Breast epithelium (tissue), 4 donors: Measurements from ENCODE around the gene CLMN. TPM values are rescaled to one million over a fixed set of nuclear protein-coding genes. Genes with fewer than 3 reads are reported as not detected.
A peak's percentile ranks its signal among the peaks of the same experiment; 100 is the strongest.

Experiments
- DNase-seq, 2 donors: peaks; one replicate each; pipeline ENCODE4 v3.0.0-alpha.2; 2019; ENCODE audit warnings: low spot score in 2 of 2
- H3K27ac ChIP-seq, 2 donors: fragments of 200-600 bp; sonication (generic) in 1 of 2; one replicate each; pipeline ENCODE4 v1.5.1; 2016 to 2019; ENCODE audit warnings: mild to moderate bottlenecking in 1 of 2
- H3K27me3 ChIP-seq, 2 donors: fragments of 200-600 bp; sonication (generic) in 1 of 2; one replicate each; pipeline versions ENCODE4 v1.5.1 to v1.6.0; 2017 to 2019; ENCODE audit warnings: control low read depth in 1 of 2, mild to moderate bottlenecking in 1 of 2
- H3K36me3 ChIP-seq: fragments of 200-600 bp; one replicate; pipeline ENCODE4 v1.5.1; 2019
- H3K4me1 ChIP-seq, 2 donors: fragments of 200-600 bp; sonication (generic); one replicate each; pipeline ENCODE4 v1.5.1; 2016 to 2019; ENCODE audit warnings: control low read depth in 1 of 2
- H3K4me3 ChIP-seq, 3 donors: fragments of 200-600 bp; sonication (generic); 1 replicate in 2 of 3; 2 replicates in 1 of 3; pipeline ENCODE4 v1.5.1; 2016 to 2019; ENCODE audit warnings: mild to moderate bottlenecking in 3 of 3, moderate library complexity in 2 of 3
- H3K9me3 ChIP-seq, 2 donors: fragments of 200-600 bp; sonication (generic) in 1 of 2; one replicate each; pipeline ENCODE4 v1.5.1; 2016 to 2019; ENCODE audit warnings: control low read depth in 1 of 2
- POLR2A ChIP-seq: fragments of 450-650 bp; IDR thresholded peaks from one replicate; pipeline ENCODE4 v1.6.1; 2016; ENCODE audit warnings: antibody characterized with exemption, mild to moderate bottlenecking, moderate library complexity
- POLR2AphosphoS5 ChIP-seq, 3 donors: sonication (generic); formaldehyde crosslinking; IDR thresholded peaks; one replicate each; pipeline ENCODE4 v1.6.1; 2017; ENCODE audit warnings: antibody characterized with exemption in 3 of 3
- intact Hi-C: fragments of 100-400 bp; cut with DNase I; formaldehyde crosslinking; loops from one replicate; pipeline ENCODE4 v1.15.1; 2023; ENCODE audit warnings: low total_unique reads
- total RNA-seq, 3 donors: library from RNA; depleted of rRNA; stranded (reverse); fragments of >200 nt; gene quantifications; one replicate each; pipeline ENCODE4 v1.1.0, GENCODE V29; 2016
- TF ChIP-seq, protein P1 (sequence below), 3 donors: fragments of 450-650 bp; IDR thresholded peaks; one replicate each; pipeline ENCODE4 v1.5.1; 2016 to 2017; ENCODE audit warnings: antibody characterized with exemption in 3 of 3, mild to moderate bottlenecking in 3 of 3, moderate library complexity in 3 of 3

The CLMN gene, protein sequence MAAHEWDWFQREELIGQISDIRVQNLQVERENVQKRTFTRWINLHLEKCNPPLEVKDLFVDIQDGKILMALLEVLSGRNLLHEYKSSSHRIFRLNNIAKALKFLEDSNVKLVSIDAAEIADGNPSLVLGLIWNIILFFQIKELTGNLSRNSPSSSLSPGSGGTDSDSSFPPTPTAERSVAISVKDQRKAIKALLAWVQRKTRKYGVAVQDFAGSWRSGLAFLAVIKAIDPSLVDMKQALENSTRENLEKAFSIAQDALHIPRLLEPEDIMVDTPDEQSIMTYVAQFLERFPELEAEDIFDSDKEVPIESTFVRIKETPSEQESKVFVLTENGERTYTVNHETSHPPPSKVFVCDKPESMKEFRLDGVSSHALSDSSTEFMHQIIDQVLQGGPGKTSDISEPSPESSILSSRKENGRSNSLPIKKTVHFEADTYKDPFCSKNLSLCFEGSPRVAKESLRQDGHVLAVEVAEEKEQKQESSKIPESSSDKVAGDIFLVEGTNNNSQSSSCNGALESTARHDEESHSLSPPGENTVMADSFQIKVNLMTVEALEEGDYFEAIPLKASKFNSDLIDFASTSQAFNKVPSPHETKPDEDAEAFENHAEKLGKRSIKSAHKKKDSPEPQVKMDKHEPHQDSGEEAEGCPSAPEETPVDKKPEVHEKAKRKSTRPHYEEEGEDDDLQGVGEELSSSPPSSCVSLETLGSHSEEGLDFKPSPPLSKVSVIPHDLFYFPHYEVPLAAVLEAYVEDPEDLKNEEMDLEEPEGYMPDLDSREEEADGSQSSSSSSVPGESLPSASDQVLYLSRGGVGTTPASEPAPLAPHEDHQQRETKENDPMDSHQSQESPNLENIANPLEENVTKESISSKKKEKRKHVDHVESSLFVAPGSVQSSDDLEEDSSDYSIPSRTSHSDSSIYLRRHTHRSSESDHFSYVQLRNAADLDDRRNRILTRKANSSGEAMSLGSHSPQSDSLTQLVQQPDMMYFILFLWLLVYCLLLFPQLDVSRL
- 10 to 100 TPM; 23.7 to 73.6 (median 48.5) TPM for total RNA-seq

DNA sequence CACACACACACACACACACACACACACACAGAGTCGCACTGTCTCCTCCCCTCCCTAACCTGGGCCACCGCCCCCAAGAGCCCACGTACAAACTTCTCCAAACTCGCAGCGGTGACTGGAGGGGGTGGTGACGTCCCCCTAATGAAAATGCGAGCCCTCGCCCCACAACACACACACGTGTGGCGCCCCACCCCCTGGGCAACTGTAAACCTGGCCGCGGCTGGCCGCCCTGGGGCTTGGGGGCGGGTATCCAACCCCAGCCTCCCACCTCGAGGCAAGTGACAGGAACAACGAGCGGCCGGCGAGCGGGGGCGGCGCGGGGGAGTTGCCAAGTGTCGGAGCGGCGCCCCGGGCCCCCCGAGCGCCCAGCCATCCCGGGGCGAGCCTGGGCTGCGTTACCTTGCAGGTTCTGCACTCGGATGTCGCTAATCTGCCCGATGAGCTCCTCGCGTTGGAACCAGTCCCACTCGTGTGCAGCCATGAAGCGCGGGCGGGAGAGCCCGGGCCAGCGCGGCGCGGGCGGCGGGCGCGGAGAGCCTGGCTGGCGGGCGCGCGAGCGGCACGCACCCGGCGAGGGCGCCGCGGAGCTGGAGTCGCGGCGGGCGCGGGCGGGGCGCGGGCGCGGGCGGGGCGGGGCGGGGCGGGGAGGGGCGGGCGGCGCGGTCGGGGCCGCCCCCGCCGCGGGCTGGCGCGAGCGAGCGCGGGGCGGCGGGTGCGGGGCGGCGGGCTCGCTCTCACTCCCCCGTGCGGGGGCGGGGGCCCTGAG, at the start of gene CLMN:
CLMN (minus strand) TSS at position 597 of the 766 bp plus-strand sequence; CDS start at position 481, 116 bp downstream.
- H3K4me1 ChIP-seq, result peaks cover 1 to 3% of the 10 kb centered on the region in 2 donors
- H3K27ac ChIP-seq, result peak within 1 kb of the TSS; percentile 92 to 95
- H3K36me3 ChIP-seq, result no peaks in the 10 kb centered on the region
- peak in 1 of 2 donors; percentile 39 for DNase-seq
- intact Hi-C loops, result no loop called here
- peak within 1 kb of the TSS; percentile 56 to 95 (median 87) for H3K4me3 ChIP-seq
- H3K27me3 ChIP-seq, result no peaks in the 10 kb centered on the region
- no peaks in the 10 kb centered on the region for H3K9me3 ChIP-seq
- TF ChIP-seq, protein P1, sequence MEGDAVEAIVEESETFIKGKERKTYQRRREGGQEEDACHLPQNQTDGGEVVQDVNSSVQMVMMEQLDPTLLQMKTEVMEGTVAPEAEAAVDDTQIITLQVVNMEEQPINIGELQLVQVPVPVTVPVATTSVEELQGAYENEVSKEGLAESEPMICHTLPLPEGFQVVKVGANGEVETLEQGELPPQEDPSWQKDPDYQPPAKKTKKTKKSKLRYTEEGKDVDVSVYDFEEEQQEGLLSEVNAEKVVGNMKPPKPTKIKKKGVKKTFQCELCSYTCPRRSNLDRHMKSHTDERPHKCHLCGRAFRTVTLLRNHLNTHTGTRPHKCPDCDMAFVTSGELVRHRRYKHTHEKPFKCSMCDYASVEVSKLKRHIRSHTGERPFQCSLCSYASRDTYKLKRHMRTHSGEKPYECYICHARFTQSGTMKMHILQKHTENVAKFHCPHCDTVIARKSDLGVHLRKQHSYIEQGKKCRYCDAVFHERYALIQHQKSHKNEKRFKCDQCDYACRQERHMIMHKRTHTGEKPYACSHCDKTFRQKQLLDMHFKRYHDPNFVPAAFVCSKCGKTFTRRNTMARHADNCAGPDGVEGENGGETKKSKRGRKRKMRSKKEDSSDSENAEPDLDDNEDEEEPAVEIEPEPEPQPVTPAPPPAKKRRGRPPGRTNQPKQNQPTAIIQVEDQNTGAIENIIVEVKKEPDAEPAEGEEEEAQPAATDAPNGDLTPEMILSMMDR (IDR thresholded peaks at IDR 0.05), result no peak
- no peak for TF ChIP-seq POLR2A
- no peak for TF ChIP-seq POLR2AphosphoS5 (IDR thresholded peaks at IDR 0.05)

DNA sequence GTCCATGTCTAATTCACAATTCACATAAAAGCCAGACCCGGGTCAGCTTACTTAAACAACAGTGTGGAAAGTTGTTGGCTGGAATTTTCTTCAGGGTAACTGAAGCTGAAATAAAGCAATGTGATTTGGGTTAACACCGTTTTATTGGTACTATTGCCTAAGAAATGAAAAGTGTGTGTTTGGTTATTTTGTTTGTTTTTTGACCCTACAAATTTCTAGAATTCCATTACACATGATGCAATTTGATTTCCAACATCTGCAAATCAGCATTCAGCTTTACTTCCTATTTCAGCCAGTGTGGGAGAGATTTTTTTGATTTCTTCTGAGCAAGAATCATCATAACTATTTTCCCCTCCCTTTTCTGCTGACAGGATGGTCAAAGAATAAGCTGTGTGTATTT, 45.7 kb upstream of the CLMN start:
- H3K36me3 ChIP-seq, result no peaks in the 10 kb centered on the region
- no peak for TF ChIP-seq POLR2AphosphoS5 (IDR thresholded peaks at IDR 0.05)
- no peak overlapping the region for H3K4me3 ChIP-seq
- peaks cover 6 to 8% of the 10 kb centered on the region in 2 donors for H3K4me1 ChIP-seq
- H3K9me3 ChIP-seq, result no peaks in the 10 kb centered on the region
- H3K27me3 ChIP-seq, result no peaks in the 10 kb centered on the region
- intact Hi-C loops, result no loop called here
- peak overlapping the region; percentile 10 to 44 for H3K27ac ChIP-seq
- DNase-seq, result no peak

DNA sequence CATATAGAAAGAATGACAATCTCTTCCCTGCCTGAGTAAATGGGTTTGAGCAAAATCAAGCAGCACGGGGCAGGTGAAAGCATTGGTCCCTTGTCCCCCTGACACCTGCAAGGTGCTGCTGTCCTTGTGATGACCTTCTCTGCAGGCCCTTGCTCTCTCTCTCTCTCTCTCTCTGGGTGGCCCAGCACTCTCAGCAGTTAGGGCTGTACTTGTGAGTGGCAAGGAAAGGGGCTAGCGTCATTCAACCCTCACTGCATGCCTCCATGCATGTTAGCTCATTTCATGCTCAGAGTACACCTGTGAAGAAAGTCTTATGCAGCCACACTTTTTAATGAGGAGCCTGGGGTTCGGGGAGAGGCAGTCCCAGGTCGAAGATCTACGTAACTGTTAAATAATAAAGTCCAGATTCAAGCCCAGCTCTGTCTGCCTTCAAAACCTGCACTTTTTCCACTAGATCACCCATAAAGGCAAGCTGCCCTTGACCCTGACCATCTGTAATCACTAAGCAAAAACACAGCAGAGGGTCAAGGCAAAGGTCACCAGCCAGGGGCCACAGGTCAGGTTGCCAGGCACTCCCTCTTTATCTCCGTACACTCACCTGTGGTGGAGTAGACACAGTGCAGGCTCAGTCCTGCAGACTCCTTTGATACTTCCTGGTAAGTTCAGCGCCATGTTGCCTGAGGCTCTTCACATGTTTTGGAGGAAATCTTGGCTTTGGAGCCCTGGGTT, 44.9 kb upstream of the CLMN start:
- H3K4me1 ChIP-seq, result peaks cover 6 to 8% of the 10 kb centered on the region in 2 donors
- no peaks in the 10 kb centered on the region for H3K9me3 ChIP-seq
- DNase-seq, result no peak
- intact Hi-C loops, result no loop called here
- no peak overlapping the region for H3K4me3 ChIP-seq
- H3K27me3 ChIP-seq, result no peaks in the 10 kb centered on the region
- no peak for TF ChIP-seq POLR2AphosphoS5 (IDR thresholded peaks at IDR 0.05)
- TF ChIP-seq POLR2A, result no peak
- TF ChIP-seq, protein P1 (IDR thresholded peaks at IDR 0.05), result no peak
- H3K27ac ChIP-seq, result peak overlapping the region; percentile 25 to 44
- H3K36me3 ChIP-seq, result no peaks in the 10 kb centered on the region

DNA sequence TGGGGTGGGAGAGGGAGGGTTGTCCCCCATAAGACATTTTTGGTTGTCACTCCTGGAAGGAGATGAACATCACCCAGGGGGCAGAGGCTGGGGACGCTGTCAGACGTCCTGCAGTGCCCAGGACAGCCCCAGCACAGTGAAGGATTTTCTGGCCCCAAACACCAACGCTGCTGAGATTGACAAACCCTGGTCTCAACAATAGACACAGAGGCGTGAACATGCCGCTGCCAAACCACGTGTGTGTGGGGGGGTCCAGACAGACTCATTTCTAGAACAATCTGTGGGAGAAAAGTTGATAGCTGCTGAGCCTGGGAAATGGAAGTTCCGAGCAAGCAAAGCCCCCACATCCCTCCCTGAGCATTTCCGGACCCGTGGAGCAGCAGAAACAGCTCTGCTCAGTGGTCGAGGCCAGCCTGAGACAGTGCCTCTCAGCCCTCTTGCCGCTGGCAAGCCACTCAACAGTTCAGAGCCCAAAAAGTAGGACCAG, 43.8 kb upstream of the CLMN start:
- no peaks in the 10 kb centered on the region for H3K27me3 ChIP-seq
- H3K36me3 ChIP-seq, result no peaks in the 10 kb centered on the region
- DNase-seq, result no peak
- peak overlapping the region in 1 of 2 donors; percentile 36 for H3K27ac ChIP-seq
- no peaks in the 10 kb centered on the region for H3K9me3 ChIP-seq
- intact Hi-C loops, result no loop called here
- peaks cover 6 to 8% of the 10 kb centered on the region in 2 donors for H3K4me1 ChIP-seq
- H3K4me3 ChIP-seq, result no peak overlapping the region
- no peak for TF ChIP-seq POLR2A
- TF ChIP-seq, protein P1 (IDR thresholded peaks at IDR 0.05), result no peak
- TF ChIP-seq POLR2AphosphoS5 (IDR thresholded peaks at IDR 0.05), result no peak
